NCI-H187 treated with DMSO at 0.1 percent for 48 hours (cell line): ENCODE data around the gene AP2A1.

Experiments used
- DNase-seq: peaks from one replicate; lab custom pipeline; 2025; lab: John Stamatoyannopoulos, UW

Gene AP2A1

DNA sequence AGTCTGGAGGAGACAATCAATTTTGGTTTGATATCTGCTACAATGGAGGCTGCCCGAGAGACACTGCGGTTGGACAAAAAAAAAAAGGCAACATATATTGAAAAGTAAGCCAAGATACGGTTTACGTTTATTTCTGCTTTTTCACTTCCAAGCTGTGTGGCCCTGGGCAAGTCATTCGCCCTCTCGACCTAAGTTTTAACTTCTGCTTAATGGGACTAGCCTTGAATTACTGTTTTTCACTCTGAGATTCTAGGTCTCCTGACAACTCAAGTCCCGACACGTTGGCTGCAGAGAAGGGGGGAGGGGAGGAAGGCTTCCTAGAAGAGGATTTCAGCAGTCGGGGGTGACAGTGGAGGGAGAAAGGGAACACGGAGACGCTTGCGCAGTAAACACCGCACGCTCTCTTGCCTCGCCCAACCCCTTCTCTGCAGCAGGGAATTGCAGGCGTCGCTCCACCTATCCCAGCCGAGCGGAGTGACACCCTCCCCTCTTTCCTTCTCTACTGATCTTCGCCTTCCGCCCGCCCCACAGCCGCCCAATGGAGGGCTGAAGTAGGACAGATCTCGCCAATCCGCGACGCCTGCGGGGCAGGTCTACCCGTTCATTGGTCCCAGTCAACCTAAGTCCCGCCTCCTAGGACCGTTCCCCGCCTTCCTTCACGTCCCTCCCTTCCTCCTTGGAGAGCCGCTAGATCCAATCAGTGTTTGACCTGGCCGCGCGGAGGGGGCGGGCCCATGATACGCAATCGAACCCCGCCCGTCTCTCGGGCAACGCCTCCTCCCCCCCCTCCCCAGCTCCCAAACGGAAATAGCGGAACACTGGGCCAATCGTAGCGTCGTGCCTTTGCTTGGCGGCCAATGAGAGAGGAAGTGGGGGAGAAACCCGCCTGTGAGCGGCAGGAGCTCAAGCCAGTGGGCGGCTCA, 533 bp upstream of the AP2A1 start:
- DNase-seq, result peak; percentile 100

GRCh38 chr19:49767381-49767780, 580 bp downstream of the AP2A1 start:
- DNase-seq, result no peak

- DNase-seq, result no peak
These were observed 1.3 kb downstream of the AP2A1 start for GRCh38 chr19:49767967-49768581.

DNA sequence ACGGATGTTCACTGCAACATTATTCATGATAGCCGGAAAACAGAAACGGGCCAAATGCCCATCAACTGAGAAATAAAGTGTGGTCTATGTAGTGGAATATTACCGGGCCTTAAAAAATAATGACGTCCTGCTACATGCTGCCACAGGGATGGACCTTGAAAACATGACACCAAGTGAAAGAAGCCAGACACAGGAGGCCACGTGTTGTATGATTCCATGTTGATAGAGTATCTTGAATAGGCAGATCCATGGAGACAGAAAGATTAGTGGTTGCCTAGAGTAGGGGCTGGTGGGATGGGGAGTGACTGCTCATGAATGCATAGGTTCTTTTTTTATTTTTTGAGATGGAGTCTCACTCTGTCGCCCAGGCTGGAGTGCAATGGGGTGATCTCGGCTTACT, 3.7 kb downstream of the AP2A1 start:
- no peak for DNase-seq

- DNase-seq, result no peak
These were observed 4.9 kb downstream of the AP2A1 start for GRCh38 chr19:49771674-49772139.

DNA sequence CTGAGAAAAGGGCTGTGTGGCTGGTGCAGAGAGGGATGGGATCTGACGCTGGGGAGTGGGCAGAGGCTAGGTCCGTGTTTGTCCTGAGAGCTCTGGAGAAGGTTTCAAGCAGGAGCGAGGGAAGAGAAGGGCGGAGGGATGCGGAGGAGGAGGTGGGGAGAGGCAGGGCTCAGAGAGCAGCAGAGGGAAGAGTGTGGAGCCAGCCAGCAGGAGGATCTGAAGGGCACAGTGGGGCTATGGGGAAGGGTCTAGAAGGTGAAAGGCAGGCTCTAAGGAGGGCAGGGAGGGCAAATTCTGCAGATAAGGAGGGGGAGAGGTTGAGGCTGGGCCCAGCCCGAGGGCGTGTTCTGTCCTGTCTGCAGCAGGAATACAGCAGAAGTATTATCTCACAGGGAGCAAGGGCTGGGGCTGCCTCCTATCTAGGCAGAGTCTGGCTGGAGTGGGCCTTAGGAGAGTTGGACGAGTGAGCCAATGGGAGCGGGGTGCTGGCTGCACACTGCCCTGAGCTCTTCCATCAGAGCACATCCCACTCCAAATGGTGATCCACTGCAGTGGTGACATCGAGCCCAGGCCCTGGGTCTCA, 6.1 kb downstream of the AP2A1 start:
- DNase-seq, result no peak

DNA sequence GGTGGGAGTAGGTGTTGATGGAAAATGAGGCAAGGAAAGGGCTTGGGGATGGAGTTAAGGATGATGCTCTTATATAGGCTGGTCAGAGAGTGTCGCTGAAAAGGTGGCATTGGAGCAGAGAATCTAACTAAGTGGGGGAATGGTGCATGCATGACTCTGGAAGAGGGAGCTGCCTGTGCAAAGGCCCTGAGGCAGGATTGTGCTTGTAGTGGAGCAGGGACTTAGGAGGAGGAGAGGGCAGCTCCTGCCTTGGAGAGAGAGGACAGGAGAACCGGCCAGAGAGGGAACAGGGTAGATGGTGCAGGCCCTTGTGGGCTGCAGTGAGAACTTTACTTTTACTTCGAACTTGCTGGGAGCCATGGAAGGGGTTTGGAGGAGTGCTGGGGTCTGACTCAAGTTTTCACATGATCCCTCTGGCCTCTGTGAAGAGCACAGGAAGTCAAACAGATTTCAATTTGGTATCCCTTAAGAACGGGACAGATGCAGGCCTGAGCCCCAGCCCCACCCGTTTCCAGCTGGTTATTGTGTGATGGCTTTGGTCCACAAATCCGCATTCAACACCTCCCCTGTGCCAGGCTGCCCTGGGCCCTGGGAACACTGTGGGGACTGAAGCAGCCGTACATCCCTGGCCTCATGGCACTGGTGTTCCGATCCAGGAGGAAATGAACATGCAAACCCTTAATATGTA, 7.0 kb downstream of the AP2A1 start:
- DNase-seq, result no peak

DNA sequence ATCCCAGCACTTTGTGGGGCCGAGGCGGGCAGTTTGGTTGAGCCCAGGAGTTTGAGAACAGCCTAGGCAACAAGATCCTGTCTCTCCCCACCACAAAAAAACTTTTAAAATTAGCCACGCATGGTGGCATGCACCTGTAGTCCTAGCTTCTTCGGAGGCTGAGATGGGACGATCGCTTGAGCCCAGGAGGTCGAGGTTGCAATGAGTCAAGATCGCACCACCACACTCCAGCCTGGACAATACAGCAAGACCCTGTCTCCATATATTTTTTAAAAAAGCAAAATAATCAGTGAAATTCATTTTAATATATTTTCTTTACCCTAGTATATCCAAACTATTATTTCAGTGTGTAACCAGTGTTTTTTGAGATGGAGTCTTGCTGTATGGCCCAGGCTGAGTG, 8.2 kb downstream of the AP2A1 start:
- no peak for DNase-seq

DNA sequence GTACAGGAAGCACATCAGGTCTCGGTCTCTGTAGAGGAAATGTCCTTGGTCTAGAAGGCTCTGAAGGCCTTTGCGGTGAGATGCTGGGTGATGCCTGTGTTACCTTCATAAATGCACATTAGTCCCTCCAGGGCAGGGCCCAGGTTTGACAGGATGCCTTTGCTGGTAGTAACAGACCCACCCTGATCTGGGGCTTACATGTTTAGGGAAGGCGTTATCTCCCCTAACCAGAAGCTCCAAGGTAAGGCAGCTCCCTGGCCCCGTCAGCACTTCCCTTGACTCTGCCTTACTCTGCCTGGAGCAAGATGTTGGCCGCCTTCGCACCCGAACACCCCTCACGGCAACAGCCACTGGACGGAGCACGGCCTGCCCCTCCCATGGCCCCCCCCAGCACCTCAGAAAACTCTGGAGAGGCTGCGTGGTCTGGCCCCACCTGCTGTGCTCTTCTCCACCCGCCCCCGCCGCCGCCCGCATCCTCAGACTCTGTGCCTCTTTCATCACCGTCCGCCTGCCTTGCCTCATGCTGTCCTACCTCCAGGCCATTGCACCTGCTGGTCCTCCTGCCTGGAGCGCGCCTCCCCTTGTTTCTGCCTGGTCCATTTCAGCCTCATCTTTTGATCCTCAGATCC, 9.1 kb downstream of the AP2A1 start:
- no peak for DNase-seq

DNA sequence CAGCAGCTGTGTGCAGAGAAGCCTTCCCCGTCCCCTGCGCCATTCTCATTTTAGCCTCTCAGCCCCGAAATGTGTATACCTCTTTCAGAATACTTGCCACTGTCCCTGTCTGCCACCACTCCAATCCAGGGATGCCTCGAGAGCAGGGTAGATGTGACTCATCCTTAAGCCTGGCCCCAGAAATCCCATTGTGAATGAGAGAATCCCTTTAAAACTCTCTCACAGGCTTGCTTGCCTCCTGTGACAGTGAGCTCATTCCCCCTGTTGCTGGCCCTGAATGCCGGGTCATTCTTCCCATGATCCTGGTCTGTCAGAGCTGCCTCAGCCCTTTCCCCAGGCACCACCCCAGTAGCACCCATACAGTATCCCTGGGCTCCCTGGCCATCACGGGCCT, 9.6 kb downstream of the AP2A1 start:
- no peak for DNase-seq

DNA sequence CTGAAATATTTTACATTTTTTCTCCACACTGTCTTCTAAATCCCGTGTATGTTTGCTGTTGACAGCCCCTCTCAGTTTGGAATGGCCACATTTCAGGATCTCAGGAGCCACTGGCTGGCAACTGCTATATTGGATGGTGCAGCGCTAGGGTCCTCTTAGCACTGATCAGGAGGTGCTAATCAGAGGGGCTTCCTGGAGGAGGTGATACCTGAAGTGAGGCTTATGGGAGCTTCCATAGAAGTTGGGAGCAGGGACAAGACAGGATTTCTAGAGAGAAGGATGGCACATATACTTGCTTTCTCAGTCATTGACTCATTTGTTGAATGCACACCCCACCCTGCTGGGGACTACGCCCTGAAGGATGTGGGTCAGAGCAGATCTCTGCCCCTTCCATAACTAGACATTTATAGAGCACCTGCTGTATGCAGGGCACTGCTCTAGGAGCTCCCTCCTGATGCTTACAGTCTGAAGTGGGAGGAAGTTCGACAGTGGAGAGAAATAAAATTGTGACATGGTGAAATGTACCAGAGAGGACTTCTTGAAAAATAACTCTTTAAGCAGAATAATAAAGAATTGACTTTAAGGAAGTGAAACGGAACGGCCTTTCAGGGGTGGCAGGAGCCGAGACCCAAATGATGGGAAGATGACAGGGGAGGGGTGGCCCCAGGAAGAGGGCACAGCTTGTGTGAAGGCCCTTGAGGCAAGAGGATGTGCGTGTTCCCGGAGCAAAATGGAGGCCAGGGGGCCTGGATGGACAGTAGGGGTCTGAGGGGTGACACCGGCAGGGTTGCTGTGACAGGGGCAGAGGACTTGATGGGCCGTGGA, 13.1 kb downstream of the AP2A1 start:
- no peak for DNase-seq

DNA sequence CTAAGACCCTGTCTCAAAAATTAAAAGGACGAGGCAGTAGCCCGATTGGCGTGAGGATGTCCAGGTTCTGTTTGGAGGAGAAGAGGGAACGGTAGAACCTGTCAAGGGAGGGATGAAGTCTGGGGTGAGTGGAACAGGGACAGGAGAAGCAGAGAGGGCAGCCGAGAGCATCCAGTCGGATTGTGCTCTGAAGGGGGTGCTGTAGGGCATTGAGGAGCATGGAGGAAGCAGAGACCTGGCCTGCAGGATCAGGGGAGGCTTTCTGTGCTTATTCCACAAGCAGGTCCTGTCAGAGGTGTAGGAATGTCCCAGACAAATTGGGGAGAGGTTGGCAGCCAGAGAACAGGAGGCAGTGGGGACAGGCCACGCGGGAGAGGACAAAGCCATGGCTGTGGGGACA, 14.1 kb downstream of the AP2A1 start:
- no peak for DNase-seq

DNA sequence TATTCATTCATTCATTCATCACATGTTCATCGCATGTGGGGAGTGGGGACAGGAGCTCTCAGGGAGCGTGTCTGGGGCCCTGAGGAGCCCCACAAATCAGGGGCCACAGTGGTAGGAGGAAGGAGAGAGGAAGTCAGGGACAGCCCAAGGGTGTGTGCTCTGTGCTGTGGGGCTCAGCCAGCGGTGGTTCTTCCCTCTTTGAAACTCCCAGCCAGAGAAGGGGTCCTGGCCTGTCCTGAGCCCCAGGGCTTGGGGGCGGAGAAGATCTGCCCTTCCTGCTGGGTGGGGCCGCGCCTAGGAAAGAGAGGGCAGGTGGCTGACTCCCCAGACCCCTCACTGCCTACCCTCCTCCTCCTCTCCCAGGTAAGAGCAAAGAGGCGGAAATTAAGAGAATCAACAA, 14.6 kb downstream of the AP2A1 start:
- no peak for DNase-seq

GRCh38 chr19:49782515-49782914, 15.7 kb downstream of the AP2A1 start:
- no peak for DNase-seq

GRCh38 chr19:49786376-49786820, 19.6 kb downstream of the AP2A1 start:
- DNase-seq, result no peak

- DNase-seq, result no peak
These were observed 20.9 kb downstream of the AP2A1 start for GRCh38 chr19:49787746-49788145.

DNA sequence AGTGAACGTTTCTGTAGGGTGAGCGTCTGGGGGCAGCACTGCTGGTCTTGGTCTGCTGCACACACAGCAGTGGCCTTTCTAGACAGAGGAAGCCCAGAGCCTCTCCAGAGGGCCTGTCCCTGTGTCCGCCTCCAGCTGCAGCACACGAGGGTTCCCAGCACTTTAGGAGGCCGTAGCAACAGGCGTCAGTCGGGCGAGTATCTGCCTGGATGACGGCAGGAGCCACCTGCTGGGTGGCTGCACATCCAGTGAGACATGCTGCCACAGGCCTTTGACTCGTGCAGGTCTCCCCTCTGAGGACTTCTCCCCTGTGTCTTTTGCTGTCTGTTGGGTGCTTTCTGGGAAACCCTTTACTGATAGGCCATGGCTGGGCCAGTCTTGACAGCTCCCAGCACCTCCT, 22.1 kb downstream of the AP2A1 start:
- DNase-seq, result no peak

DNA sequence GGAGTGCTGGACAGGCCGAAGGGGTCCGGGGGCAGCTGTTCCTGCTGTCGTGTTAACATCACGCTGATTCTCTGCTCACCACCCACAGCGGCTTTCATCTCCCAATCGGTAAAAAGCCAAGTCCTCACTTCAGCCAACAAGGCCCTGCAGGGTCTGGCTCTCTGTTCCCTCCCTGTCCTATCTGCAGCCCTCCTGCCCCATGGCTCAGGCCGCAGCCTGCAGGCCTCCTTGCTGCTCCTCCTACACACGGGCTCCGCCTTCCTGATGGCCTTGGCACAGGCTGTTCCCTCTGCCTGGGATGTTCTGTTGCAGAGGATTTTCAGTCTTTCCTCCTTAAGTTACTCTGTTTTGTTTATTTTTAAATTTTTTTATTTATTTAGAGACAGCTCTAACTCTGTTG, 24.1 kb downstream of the AP2A1 start:
- no peak for DNase-seq

- no peak for DNase-seq
These were observed 25.1 kb downstream of the AP2A1 start for GRCh38 chr19:49791776-49792445.

GRCh38 chr19:49792829-49793560, 26.2 kb downstream of the AP2A1 start:
- DNase-seq, result no peak
